GM12892 (cell line): ENCODE data around the gene NRXN3.

Source experiments
- POLR2A ChIP-seq: IDR thresholded peaks from 2 replicates; pipeline ENCODE4 v1.6.1; 2011; ENCODE audit warnings: low read depth, low read length, control low read depth
- POLR2AphosphoS5 ChIP-seq: IDR thresholded peaks from 2 replicates; pipeline ENCODE4 v1.6.1; 2011; ENCODE audit warnings: low read depth, low read length, control low read depth
- TAF1 ChIP-seq: IDR thresholded peaks from 2 replicates; pipeline ENCODE4 v1.6.1; 2011; ENCODE audit warnings: low read depth, mild to moderate bottlenecking, control low read depth, low read length, borderline replicate concordance

DNA sequence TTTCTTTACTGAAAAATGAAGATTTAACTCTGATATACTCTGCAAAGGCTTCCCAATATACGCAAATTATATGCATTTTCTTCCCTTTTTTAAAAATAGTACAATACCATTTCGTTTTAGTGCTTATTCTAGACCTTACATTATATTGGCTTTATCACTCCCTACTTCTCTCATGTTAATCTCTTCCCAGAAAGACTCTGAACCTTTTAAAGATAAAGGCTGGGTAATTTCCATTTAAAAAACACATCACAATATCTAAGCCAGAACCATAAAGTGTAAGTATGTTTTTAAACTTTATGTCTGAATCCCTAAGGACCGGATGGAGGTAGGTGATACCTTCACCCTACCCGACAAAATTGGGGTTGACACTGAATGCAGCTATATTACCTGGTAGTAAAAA lies 1720.4 kb downstream of the NRXN3 start:
- TF ChIP-seq POLR2AphosphoS5 (no peak), TAF1 (no peak), POLR2A (no peak)
